Measurements from ENCODE around the gene GPRIN2.

DNA sequence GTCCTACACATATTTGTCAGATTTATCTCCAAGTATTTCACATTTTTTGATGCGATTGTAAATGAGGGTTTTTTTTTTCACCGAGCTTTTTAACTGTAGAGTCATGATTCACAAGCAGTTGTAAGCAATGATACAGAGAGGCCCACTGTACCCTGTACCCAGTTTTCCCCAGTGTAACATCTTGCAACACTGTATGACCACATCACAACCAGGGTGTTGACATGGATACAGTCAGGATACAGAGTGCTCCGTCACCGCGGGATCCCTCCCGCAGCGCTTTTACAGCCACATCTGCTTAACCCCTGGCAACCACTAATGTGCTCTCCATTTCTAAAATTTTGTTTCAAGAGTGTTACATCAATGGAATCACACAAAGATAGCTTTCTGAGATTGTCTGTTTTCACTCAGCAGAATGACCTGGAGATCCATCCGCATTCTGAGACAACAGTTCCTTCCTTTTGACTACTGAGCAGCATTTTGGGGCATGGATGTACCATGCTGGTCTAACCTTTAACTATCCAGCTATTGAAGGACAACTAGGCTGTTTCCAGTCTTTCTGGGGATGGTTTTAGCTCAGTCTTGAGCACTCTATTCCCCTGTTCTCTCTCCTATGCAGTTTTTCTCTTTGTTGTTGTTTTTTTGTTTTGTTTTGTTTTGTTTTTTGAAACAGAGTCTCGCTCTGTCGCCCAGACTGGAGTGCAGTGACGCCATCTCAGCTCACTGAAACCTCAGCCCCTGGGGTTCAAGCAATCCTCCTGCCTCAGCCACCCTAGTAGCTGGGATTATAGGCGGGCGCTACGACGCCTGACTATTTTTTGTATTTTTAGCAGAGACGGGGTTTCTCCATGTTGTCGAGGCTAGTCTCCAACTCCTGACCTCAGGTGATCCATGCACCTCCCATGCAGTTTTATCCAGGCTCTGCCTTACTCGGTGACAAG, 25.9 kb downstream of the GPRIN2 start:
- TF ChIP-seq POLR2A (IDR thresholded peaks at IDR 0.05; ENCODE audit: low read length) (no peak), GATA1 (IDR thresholded peaks at IDR 0.05; ENCODE audit: low read depth, low read length) (no peak)

Data from erythroblast (primary cell).